NCI-H2196 (cell line): Measurements from ENCODE around the gene GGNBP2.
"Not testable (repeated sequence)": the region's sequence is repeated elsewhere in the genome, so short reads cannot be mapped to it uniquely, and the experiment has no call there.

Experiments used
- DNase-seq: peaks from one replicate; lab custom pipeline; 2025; ENCODE audit not compliant: unreplicated experiment; lab: John Stamatoyannopoulos, UW

Gene GGNBP2

GRCh38 chr17:36600465-36600864, 55.7 kb downstream of the GGNBP2 start:
- DNase-seq: no peak

GRCh38 chr17:36600936-36601302, 56.2 kb downstream of the GGNBP2 start:
- DNase-seq: no peak

GRCh38 chr17:36601303-36602029, 56.7 kb downstream of the GGNBP2 start, which contains the start of gene MRM1:
TSS of gene MRM1 (plus strand) at chr17:36601583. CDS start at chr17:36601811, 228 bp downstream.
- peak; percentile 78 for DNase-seq

GRCh38 chr17:36602030-36602748, 57.5 kb downstream of the GGNBP2 start:
- DNase-seq: no peak

- DNase-seq: peak; percentile 51
Measured at GRCh38 chr17:36602924-36603384, 58.2 kb downstream of the GGNBP2 start.

- DNase-seq: not testable (repeated sequence)
Measured at GRCh38 chr17:36605028-36605427, 60.3 kb downstream of the GGNBP2 start.

- DNase-seq: no peak
Measured at GRCh38 chr17:36608280-36608679, 63.6 kb downstream of the GGNBP2 start.

- DNase-seq: peak; percentile 48
Measured at GRCh38 chr17:36608794-36609497, 64.2 kb downstream of the GGNBP2 start.

- DNase-seq: no peak
Measured at GRCh38 chr17:36609498-36609862, 64.8 kb downstream of the GGNBP2 start.

GRCh38 chr17:36610474-36610873, 65.8 kb downstream of the GGNBP2 start:
- no peak for DNase-seq

- DNase-seq: no peak
Measured at GRCh38 chr17:36611345-36612072, 66.8 kb downstream of the GGNBP2 start.

GRCh38 chr17:36612323-36612722, 67.6 kb downstream of the GGNBP2 start:
- DNase-seq: no peak

GRCh38 chr17:36613155-36613554, 68.4 kb downstream of the GGNBP2 start:
- DNase-seq: no peak

GRCh38 chr17:36614081-36614480, 69.4 kb downstream of the GGNBP2 start:
- no peak for DNase-seq

- no peak for DNase-seq
Measured at GRCh38 chr17:36614933-36615332, 70.2 kb downstream of the GGNBP2 start.

GRCh38 chr17:36616061-36617029, 71.6 kb downstream of the GGNBP2 start:
- DNase-seq: no peak

- no peak for DNase-seq
Measured at GRCh38 chr17:36617773-36618172, 73.1 kb downstream of the GGNBP2 start.

GRCh38 chr17:36623281-36623680, 78.6 kb downstream of the GGNBP2 start:
- DNase-seq: no peak

- no peak for DNase-seq
Measured at GRCh38 chr17:36625188-36625587, 80.5 kb downstream of the GGNBP2 start.

- peak; percentile 21 for DNase-seq
Measured at GRCh38 chr17:36627101-36627500, 82.4 kb downstream of the GGNBP2 start.
